ENCODE measurements around the gene CSPG4. TPM values are rescaled to one million over a fixed set of nuclear protein-coding genes. Genes with fewer than 3 reads are reported as not detected.

The CSPG4 gene
- total RNA-seq, 1 experiment from 2014 or later = 2.0 TPM

- Histone ChIP-seq H3K23ac (ENCODE audit: insufficient read length, low read depth, low read length) (no peak overlapping the region), H3K79me1 (ENCODE audit: insufficient read depth, low read depth, low read length, poor library complexity, severe bottlenecking) (no peaks in the 10 kb centered on the region), H3K23me2 (ENCODE audit: insufficient read length, low read depth, low read length, poor library complexity, severe bottlenecking) (no peaks in the 10 kb centered on the region), H2BK5ac (ENCODE audit: insufficient read length, low read length) (no peak overlapping the region), H3K4me1 (ENCODE audit: insufficient read depth, low read length) (no peaks in the 10 kb centered on the region), H2BK12ac (ENCODE audit: insufficient read length, low read depth, low read length) (no peak overlapping the region), H3K27ac (ENCODE audit: insufficient read length, low read depth, low read length) (no peak overlapping the region), H4K20me1 (ENCODE audit: control insufficient read depth, insufficient read depth, insufficient read length) (no peaks in the 10 kb centered on the region), H2BK20ac (ENCODE audit: low read depth, low read length, poor library complexity, severe bottlenecking) (no peak overlapping the region), H2AK5ac (ENCODE audit: insufficient read length, low read length) (no peak overlapping the region), H3K18ac (ENCODE audit: insufficient read length, low read depth, low read length) (no peak overlapping the region), H3K14ac (ENCODE audit: insufficient read depth, low read length) (no peak overlapping the region), H2AFZ (ENCODE audit: low read length) (no peak overlapping the region), H3K27me3 (ENCODE audit: insufficient read depth, low read length) (no peaks in the 10 kb centered on the region), H4K5ac (ENCODE audit: insufficient read length, low read depth, low read length) (no peak overlapping the region), H3K4ac (ENCODE audit: low read depth, low read length) (no peak overlapping the region), H2BK15ac (ENCODE audit: low read depth, low read length) (no peak overlapping the region), H4K91ac (ENCODE audit: insufficient read length, low read depth, low read length) (no peak overlapping the region), H4K8ac (replicated peaks; ENCODE audit: insufficient read length, low read depth, low read length) (no peak overlapping the region), H3K9me3 (ENCODE audit: control insufficient read depth, low read depth, low read length) (no peaks in the 10 kb centered on the region), H3K4me2 (ENCODE audit: insufficient read depth, insufficient read length, low read length) (no peak overlapping the region), H2BK120ac (ENCODE audit: low read depth, low read length, poor library complexity, severe bottlenecking) (no peak overlapping the region), H3K56ac (ENCODE audit: insufficient read length, low read depth, low read length) (no peak overlapping the region), H3K79me2 (ENCODE audit: insufficient read depth, low read length) (no peaks in the 10 kb centered on the region), H3K9ac (ENCODE audit: extremely low read depth, insufficient read length, low read length) (no peak overlapping the region), H3T11ph (ENCODE audit: low read length) (no peak overlapping the region)
- peaks cover 6 to 7% of the 10 kb centered on the region in 2 experiments for H3K4me1 Mint-ChIP-seq
- peak overlapping the region in 1 of 2 experiments; percentile 44; a peak in 2 of 5 replicates for H3K4me3 Mint-ChIP-seq
- no peak for DNase-seq
- no peak overlapping the region; a peak in 1 of 7 replicates for H3K27ac Mint-ChIP-seq
- peaks cover 0 to 2% (median 0%) of the 10 kb centered on the region in 3 experiments; a peak in 2 of 7 replicates for H3K36me3 Mint-ChIP-seq (ENCODE audit: insufficient read depth in 1 of 3, low read depth in 3 of 3)
- no peaks in the 10 kb centered on the region for H3K9me3 Mint-ChIP-seq
- peaks cover 32% of the 10 kb centered on the region for H3K27me3 Mint-ChIP-seq (ENCODE audit: low read depth)
- WGBS (ENCODE audit: extremely low coverage, insufficient read length, low lambda C conversion rate) = no CpG with 5 or more reads among the region's 20 CpGs
- TF ChIP-seq CTCF (conservative IDR thresholded peaks at IDR 0.05) = no peak
Observed at GRCh38 chr15:75727031-75727531, 14.4 kb upstream of the CSPG4 start.

Measured in H9 (cell line).